GM21423 (cell line): ENCODE data around the gene UPB1.

Experiments
- ATAC-seq: cut with Tn5 transposase; IDR thresholded peaks from one replicate; pipeline ENCODE4 v1.9.1; 2021; ENCODE audit warnings: mild to moderate bottlenecking, moderate library complexity; ENCODE audit not compliant: unreplicated experiment

Gene UPB1

GRCh38 chr22:24494528-24495364 lies at the start of gene UPB1:
Gene UPB1 (plus strand): TSS chr22:24495332. CDS start chr22:24495404, 72 bp downstream.
- no peak for ATAC-seq

- no peak for ATAC-seq
Observed at GRCh38 chr22:24445481-24446259, 49.5 kb upstream of the UPB1 start.

GRCh38 chr22:24446260-24446611 lies 48.9 kb upstream of the UPB1 start:
- ATAC-seq, result no peak

GRCh38 chr22:24450610-24451009 lies 44.5 kb upstream of the UPB1 start:
- no peak for ATAC-seq

GRCh38 chr22:24451162-24451561 lies 44.0 kb upstream of the UPB1 start:
- no peak for ATAC-seq

GRCh38 chr22:24453853-24454252 lies 41.3 kb upstream of the UPB1 start:
- ATAC-seq, result no peak

GRCh38 chr22:24455039-24455438 lies 40.1 kb upstream of the UPB1 start:
- ATAC-seq, result no peak

- no peak for ATAC-seq
Observed at GRCh38 chr22:24455751-24456426, 39.2 kb upstream of the UPB1 start.

- ATAC-seq, result no peak
Observed at GRCh38 chr22:24457894-24458420, 37.2 kb upstream of the UPB1 start.

- ATAC-seq, result no peak
Observed at GRCh38 chr22:24459911-24460310, 35.2 kb upstream of the UPB1 start.

- ATAC-seq, result no peak
Observed at GRCh38 chr22:24460418-24461089, 34.6 kb upstream of the UPB1 start.

- ATAC-seq, result no peak
Observed at GRCh38 chr22:24463071-24463760, 31.9 kb upstream of the UPB1 start.

GRCh38 chr22:24465566-24465965 lies 29.6 kb upstream of the UPB1 start:
- no peak for ATAC-seq

- no peak for ATAC-seq
Observed at GRCh38 chr22:24465975-24466374, 29.2 kb upstream of the UPB1 start.

GRCh38 chr22:24466716-24467328 lies 28.3 kb upstream of the UPB1 start:
- no peak for ATAC-seq

GRCh38 chr22:24467340-24467739 lies 27.8 kb upstream of the UPB1 start:
- no peak for ATAC-seq

- ATAC-seq, result no peak
Observed at GRCh38 chr22:24471570-24471969, 23.6 kb upstream of the UPB1 start.

GRCh38 chr22:24473284-24473683 lies 21.8 kb upstream of the UPB1 start:
- ATAC-seq, result no peak

- ATAC-seq, result no peak
Observed at GRCh38 chr22:24474221-24474620, 20.9 kb upstream of the UPB1 start.
